Measurements from ENCODE around the gene PCTP. TPM values are rescaled to one million over a fixed set of nuclear protein-coding genes. Genes with fewer than 3 reads are reported as not detected.

The PCTP gene
- total RNA-seq, 1 donor from 2014 or later: 8.4 TPM

GRCh38 chr17:55730808-55731207, 20.0 kb upstream of the PCTP start:
- peak overlapping the region; percentile 7 for H3K4me3 Mint-ChIP-seq (ENCODE audit: unreplicated experiment)
- H3K4me1 Mint-ChIP-seq (ENCODE audit: unreplicated experiment): peaks cover 71% of the 10 kb centered on the region
- H3K9me3 Mint-ChIP-seq (ENCODE audit: unreplicated experiment): no peaks in the 10 kb centered on the region
- TF ChIP-seq, protein P1, sequence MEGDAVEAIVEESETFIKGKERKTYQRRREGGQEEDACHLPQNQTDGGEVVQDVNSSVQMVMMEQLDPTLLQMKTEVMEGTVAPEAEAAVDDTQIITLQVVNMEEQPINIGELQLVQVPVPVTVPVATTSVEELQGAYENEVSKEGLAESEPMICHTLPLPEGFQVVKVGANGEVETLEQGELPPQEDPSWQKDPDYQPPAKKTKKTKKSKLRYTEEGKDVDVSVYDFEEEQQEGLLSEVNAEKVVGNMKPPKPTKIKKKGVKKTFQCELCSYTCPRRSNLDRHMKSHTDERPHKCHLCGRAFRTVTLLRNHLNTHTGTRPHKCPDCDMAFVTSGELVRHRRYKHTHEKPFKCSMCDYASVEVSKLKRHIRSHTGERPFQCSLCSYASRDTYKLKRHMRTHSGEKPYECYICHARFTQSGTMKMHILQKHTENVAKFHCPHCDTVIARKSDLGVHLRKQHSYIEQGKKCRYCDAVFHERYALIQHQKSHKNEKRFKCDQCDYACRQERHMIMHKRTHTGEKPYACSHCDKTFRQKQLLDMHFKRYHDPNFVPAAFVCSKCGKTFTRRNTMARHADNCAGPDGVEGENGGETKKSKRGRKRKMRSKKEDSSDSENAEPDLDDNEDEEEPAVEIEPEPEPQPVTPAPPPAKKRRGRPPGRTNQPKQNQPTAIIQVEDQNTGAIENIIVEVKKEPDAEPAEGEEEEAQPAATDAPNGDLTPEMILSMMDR (IDR thresholded peaks at IDR 0.05): no peak
- no peak for DNase-seq (ENCODE audit: extremely low spot score, unreplicated experiment)
- H3K27ac Mint-ChIP-seq (ENCODE audit: unreplicated experiment): peak overlapping the region; percentile 66
- H3K27me3 Mint-ChIP-seq (ENCODE audit: unreplicated experiment): no peaks in the 10 kb centered on the region
- H3K36me3 Mint-ChIP-seq (ENCODE audit: unreplicated experiment): no peaks in the 10 kb centered on the region

DNA sequence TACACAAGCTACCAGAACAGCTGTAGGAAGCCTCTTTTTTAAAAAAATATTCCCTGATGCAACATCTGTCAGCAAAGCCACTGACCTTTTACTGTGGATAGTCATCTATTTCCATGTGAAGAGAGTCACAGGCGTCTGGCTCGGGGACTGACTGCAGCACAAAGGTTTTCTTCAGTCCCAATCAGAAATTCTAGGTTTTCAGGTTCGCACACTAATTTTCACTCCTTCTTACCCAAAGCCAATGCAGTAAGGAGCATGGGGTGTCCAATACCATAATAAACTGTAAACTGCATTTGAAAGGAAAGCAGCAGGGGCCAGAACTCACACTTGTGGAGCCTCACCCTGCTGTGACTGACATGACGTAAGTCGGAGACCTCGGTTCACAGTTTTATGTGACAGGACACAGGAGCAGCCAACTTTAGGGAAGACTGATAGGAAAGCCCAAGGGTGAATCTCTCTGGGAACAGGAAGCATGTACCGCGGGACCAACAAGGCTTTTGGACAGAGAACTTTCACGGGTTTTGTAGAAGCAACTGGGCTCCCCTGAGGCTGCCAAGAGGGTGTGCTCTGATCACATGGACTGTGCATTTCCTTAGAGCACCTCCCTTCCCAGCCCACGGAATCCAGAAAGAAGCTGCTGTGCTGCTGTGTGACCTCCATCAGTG, 19.1 kb upstream of the PCTP start:
- DNase-seq (ENCODE audit: extremely low spot score, unreplicated experiment): no peak
- Mint-ChIP-seq H3K9me3 (ENCODE audit: unreplicated experiment) (no peaks in the 10 kb centered on the region), H3K27ac (ENCODE audit: unreplicated experiment) (peak overlapping the region; percentile 85), H3K4me1 (ENCODE audit: unreplicated experiment) (peaks cover 62% of the 10 kb centered on the region), H3K27me3 (ENCODE audit: unreplicated experiment) (no peaks in the 10 kb centered on the region), H3K4me3 (ENCODE audit: unreplicated experiment) (peak overlapping the region; percentile 46), H3K36me3 (ENCODE audit: unreplicated experiment) (no peaks in the 10 kb centered on the region)
- TF ChIP-seq, protein P1 (IDR thresholded peaks at IDR 0.05): no peak

- Mint-ChIP-seq H3K27ac (ENCODE audit: unreplicated experiment) (no peak overlapping the region), H3K4me1 (ENCODE audit: unreplicated experiment) (peaks cover 39% of the 10 kb centered on the region), H3K36me3 (ENCODE audit: unreplicated experiment) (no peaks in the 10 kb centered on the region), H3K9me3 (ENCODE audit: unreplicated experiment) (no peaks in the 10 kb centered on the region), H3K27me3 (ENCODE audit: unreplicated experiment) (peaks cover 5% of the 10 kb centered on the region), H3K4me3 (ENCODE audit: unreplicated experiment) (no peak overlapping the region)
- TF ChIP-seq, protein P1 (IDR thresholded peaks at IDR 0.05): no peak
- DNase-seq (ENCODE audit: extremely low spot score, unreplicated experiment): no peak
Observed at GRCh38 chr17:55734128-55734781, 16.6 kb upstream of the PCTP start.

GRCh38 chr17:55735731-55736405, 15.0 kb upstream of the PCTP start:
- Mint-ChIP-seq H3K27me3 (ENCODE audit: unreplicated experiment) (peaks cover 12% of the 10 kb centered on the region), H3K27ac (ENCODE audit: unreplicated experiment) (no peak overlapping the region), H3K4me3 (ENCODE audit: unreplicated experiment) (no peak overlapping the region), H3K4me1 (ENCODE audit: unreplicated experiment) (peaks cover 33% of the 10 kb centered on the region), H3K36me3 (ENCODE audit: unreplicated experiment) (no peaks in the 10 kb centered on the region), H3K9me3 (ENCODE audit: unreplicated experiment) (no peaks in the 10 kb centered on the region)
- DNase-seq (ENCODE audit: extremely low spot score, unreplicated experiment): no peak
- TF ChIP-seq, protein P1 (IDR thresholded peaks at IDR 0.05): peak; percentile 80

DNA sequence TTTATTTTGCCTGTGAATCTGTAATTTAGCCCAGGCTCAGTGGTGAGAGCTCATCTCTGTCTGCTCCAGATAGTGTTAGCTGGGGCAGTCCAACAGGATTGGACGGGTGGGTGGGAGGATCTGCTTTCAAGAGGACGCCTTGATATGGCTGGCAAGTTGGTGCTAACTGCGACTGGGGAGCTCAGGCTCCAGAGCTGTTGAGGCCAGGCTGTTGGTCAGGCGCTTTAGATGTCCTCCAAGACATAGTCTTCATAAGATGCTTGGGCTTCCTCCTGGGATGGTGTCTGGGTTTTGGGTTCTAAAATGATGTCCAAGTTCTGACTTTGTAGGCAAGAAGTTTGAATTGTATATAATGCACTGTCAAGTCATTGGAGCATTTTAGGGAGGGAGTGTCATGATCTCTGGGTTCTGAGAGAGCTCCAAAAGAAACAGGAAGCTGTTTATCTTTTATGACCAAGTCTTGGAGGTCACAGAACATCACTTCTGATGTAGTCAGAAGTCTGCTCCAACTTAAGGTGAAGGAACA, 12.8 kb upstream of the PCTP start:
- Mint-ChIP-seq H3K27me3 (ENCODE audit: unreplicated experiment) (peaks cover 26% of the 10 kb centered on the region), H3K27ac (ENCODE audit: unreplicated experiment) (no peak overlapping the region)

More for the DNA sequence above, 12.8 kb upstream of the PCTP start:
- no peak for DNase-seq (ENCODE audit: extremely low spot score, unreplicated experiment)
- no peaks in the 10 kb centered on the region for H3K36me3 Mint-ChIP-seq (ENCODE audit: unreplicated experiment)
- TF ChIP-seq, protein P1 (IDR thresholded peaks at IDR 0.05): no peak
- no peak overlapping the region for H3K4me3 Mint-ChIP-seq (ENCODE audit: unreplicated experiment)
- H3K9me3 Mint-ChIP-seq (ENCODE audit: unreplicated experiment): no peaks in the 10 kb centered on the region
- H3K4me1 Mint-ChIP-seq (ENCODE audit: unreplicated experiment): peaks cover 11% of the 10 kb centered on the region

All from osteocyte (in vitro differentiated cells).